Activated CD4-positive, CD25-positive, alpha-beta regulatory T cell treated with anti-CD3 and anti-CD28 coated beads, Interleukin-2, amount 50 U/mL, for 72 hours (primary cell): ENCODE measurements around the gene HADH.

Experiments
- DNase-seq: peaks from one replicate; pipeline ENCODE4 v3.0.0; 2021

The HADH gene

DNA sequence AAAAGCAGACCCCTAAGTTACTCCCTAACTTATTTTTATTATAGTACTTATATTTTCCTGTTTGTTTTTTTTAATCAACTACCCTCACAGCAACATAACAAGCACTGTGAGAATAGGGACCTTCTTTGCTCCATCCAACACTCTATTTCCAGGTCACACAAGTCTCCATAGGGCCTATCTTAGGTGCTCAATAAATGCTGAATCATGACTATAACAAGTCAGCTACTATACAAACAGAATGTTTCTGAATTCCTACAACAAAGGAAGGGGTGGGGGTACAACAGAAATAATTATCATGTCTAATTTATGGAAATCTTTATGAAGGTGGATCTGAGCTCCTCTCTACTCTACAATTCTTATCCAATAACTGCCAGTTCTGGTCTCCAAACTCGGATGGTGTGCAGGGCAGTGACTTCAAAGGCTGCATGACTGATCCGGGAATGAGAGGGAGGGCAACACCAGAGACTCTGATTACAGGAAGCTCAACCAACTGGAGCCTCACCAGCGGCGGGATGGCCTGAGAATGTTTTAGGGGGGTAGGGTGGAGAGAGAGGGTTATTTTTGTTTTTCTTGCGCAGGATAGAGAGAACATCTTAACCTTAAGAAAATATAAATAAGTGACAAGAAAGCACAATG is 71.1 kb downstream of the HADH start:
- DNase-seq, result no peak

DNA sequence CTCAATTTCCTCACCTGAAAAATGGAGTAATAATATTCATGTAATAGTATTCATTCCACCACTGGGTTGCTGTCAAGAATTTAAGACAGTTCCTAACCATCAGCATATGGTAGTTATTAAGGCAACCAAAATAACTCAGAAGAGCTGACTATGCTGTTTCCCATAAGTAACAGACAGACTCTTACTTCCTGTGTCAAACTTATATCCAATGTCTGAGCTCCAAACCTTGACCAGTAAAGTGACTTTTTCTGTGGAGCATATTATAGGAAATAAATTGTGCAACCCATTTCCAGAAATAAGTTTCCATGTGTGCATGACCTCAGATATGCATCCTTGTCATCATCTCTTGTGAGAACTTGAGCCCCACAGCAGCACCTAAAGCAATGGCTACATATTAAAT is 78.8 kb downstream of the HADH start:
- no peak for DNase-seq

DNA sequence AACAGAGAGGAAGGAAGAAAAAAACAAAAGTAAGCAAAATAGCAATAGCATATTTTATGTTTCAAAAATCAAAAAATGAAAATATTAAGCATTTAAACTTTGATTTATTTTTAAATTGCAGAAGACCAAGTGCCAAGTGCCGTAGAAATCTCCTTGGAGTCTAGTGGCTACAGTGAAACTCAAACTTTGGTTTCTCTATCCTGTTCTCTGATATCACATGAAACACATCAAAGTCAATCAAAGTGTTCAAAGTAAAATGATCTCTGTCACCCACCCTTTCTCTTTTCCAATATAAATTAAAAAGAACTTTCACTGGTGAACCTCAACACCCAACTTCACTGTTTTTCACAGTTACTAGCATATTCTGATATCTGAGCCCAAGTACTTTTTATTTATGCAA is 81.1 kb downstream of the HADH start:
- no peak for DNase-seq

DNA sequence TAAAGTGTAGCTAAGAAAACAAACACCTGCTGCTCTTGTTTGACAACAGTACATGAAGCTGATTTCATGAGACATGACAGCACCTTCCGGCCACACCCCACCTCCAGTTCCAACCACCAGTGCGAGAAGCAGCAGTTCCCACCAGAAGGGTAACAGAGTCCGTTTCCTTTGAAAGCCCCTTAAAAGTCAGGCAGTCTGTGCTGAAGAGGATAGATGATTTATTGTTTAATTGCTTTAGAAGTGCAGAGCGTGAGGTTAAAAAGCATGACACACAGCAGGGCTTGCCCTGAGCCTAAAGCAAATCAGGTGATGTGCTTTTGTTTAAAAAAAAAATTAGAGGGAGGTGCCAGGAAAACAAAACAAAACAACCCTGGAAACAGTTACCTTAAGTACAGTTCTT is 82.6 kb downstream of the HADH start:
- peak; percentile 50 for DNase-seq

DNA sequence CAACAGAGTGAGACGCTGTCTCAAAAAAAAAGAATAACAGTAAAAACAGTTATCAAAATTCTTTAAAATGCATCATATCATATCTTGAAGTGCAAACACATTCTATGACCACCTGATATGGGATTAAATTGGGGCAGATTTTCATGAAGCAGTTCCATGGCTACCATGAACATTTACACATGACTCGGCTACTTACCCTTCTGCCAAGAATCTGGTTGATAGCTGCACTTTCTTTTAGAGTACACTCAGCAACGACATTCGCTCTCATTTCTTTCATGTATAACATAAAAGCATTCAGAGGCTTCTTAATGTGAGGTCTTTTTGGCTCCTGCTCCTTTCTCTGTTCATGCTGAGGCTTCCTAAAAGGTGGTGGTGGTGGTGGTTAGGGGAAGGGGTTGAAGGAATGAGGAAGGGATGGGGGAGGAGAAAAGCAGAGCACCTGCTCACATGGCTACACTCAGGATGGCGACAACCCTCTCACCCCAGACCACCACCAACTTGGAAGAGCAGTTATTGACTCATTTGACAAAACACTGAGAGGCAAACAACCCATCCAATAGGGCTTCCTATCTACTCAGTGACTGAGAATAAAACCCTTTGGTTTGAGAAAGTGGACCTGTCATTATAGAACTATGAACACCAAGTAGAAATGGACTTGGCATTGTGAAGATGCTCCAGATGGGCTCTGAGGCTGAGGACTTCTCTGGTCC is 88.5 kb downstream of the HADH start:
- DNase-seq, result no peak

DNA sequence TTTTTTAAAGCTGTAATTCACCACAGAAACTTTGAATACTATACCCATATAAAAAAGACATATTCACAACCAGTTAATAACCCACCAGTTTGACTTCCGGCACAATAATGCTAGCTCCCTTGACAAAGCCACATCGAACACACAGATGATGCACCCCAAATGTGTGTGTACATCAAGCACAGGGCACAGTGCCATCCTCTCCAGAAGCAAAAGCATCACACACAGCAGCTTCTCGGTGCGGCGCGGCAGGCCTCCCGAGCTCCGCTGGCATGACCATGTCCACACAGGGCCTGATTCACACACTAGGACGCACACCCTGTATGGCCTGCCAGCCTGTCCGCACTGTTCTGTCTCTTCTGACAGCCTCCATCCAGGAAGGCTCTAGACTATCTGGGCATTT is 91.1 kb downstream of the HADH start:
- DNase-seq, result no peak

DNA sequence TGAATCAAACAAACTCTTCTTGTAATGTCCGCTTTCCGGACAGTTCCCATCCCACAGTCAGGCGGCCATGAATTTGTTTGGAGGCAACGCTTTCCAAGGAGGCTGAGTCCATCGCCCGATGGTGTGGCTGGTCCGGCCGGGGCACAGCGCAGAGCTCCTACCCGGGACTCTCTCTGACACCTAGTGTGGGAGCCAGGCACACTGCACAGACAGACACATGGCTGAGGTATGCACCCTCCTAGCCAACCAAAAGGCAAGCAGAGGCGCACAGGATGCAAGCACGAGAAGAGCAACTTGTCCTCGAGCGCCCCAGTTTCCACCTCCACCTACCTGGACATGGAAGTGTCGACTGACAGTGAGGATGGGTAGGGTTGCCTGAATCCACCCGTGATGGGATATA is 91.6 kb downstream of the HADH start:
- DNase-seq, result no peak
